Measurements from ENCODE around the gene PPM1H. TPM values are rescaled to one million over a fixed set of nuclear protein-coding genes. Genes with fewer than 3 reads are reported as not detected.

The PPM1H gene
- total and polyA plus RNA-seq, 10 of the 15 experiments (the other 5 are each of a cell fraction or from before 2014, with no cell fraction given): 0.11 to 0.83 (median 0.49) TPM

- TF ChIP-seq STAT3 (IDR thresholded peaks at IDR 0.05; ENCODE audit: low read depth, low read length) (no peak), ZBTB4 (CRISPR knock-in tag; IDR thresholded peaks at IDR 0.05) (no peak), CBFB (IDR thresholded peaks at IDR 0.05; ENCODE audit: low read depth) (no peak), NR2F1 (conservative IDR thresholded peaks at IDR 0.05) (no peak)
- TF ChIP-seq, protein P1, sequence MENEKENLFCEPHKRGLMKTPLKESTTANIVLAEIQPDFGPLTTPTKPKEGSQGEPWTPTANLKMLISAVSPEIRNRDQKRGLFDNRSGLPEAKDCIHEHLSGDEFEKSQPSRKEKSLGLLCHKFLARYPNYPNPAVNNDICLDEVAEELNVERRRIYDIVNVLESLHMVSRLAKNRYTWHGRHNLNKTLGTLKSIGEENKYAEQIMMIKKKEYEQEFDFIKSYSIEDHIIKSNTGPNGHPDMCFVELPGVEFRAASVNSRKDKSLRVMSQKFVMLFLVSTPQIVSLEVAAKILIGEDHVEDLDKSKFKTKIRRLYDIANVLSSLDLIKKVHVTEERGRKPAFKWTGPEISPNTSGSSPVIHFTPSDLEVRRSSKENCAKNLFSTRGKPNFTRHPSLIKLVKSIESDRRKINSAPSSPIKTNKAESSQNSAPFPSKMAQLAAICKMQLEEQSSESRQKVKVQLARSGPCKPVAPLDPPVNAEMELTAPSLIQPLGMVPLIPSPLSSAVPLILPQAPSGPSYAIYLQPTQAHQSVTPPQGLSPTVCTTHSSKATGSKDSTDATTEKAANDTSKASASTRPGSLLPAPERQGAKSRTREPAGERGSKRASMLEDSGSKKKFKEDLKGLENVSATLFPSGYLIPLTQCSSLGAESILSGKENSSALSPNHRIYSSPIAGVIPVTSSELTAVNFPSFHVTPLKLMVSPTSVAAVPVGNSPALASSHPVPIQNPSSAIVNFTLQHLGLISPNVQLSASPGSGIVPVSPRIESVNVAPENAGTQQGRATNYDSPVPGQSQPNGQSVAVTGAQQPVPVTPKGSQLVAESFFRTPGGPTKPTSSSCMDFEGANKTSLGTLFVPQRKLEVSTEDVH (IDR thresholded peaks at IDR 0.05; ENCODE audit: low read depth, partially characterized antibody): no peak
Observed at GRCh38 chr12:62919838-62920237, 15.1 kb downstream of the PPM1H start (continued).

DNA sequence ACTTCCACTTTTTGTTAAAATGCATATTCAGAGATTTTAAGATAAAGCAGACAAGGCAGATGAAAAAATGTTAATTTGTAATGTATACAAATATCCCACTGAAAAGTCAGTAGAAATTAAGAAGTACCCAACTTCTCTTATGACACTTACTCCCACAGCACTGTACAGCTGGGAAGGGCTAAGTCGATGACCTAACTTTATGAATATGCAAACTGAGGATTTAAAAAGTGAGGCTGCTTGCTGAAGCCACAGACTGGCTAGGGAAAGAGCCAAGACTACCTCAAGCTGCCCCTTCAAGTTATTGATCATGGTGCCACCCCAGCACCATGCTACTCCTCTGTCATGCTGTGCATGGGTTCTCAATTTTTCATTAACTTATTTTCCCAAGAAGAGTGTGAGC lies 17.0 kb downstream of the PPM1H start:
- Histone ChIP-seq H3K4me2 (ENCODE audit: control insufficient read depth, insufficient read depth) (no peak overlapping the region), H3K9ac (ENCODE audit: control insufficient read depth, insufficient read depth, low read length) (no peak overlapping the region), H3K4me1 (ENCODE audit: control insufficient read depth, insufficient read depth, low read length) (no peaks in the 10 kb centered on the region), H3K27ac (ENCODE audit: control insufficient read depth, insufficient read depth) (no peak overlapping the region), H3K27me3 (replicated peaks in 1 of 2; ENCODE audit: control insufficient read depth in 2 of 2, insufficient read depth in 2 of 2, low read length in 1 of 2) (no peaks in the 10 kb centered on the region), H3K4me3 (no peak overlapping the region), H3K9me3 (replicated peaks; ENCODE audit: control insufficient read depth, insufficient read depth, low read length) (no peaks in the 10 kb centered on the region), H4K20me1 (ENCODE audit: control insufficient read depth, insufficient read depth) (no peaks in the 10 kb centered on the region), H2AFZ (ENCODE audit: control insufficient read depth, low read depth, low read length) (no peak overlapping the region), H3K36me3 (ENCODE audit: control insufficient read depth in 2 of 2, insufficient read depth in 2 of 2, low read length in 1 of 2) (no peaks in the 10 kb centered on the region), H3K79me2 (ENCODE audit: control insufficient read depth, insufficient read depth, low read length) (no peaks in the 10 kb centered on the region)
- no peak for ATAC-seq
- intact Hi-C loops (cut with micrococcal nuclease; ENCODE audit: unreplicated experiment): no loop called here
- WGBS (ENCODE audit: insufficient coverage, insufficient replicate concordance, low lambda C conversion rate, missing lambda C conversion rate): 0% methylated on average over 1 of the region's 1 CpG
- no peak for DNase-seq (ENCODE audit: low read depth, low spot score)
- BruUV-seq (replicated peaks): no TSS peak
- FAIRE-seq: peak; percentile 64
- in situ Hi-C loops (cut with MboI): no loop called here
- TF ChIP-seq MAX (IDR thresholded peaks at IDR 0.05; ENCODE audit: low read depth, low read length) (no peak), ZSCAN29 (IDR thresholded peaks at IDR 0.05) (no peak)
- TF ChIP-seq, protein P2, sequence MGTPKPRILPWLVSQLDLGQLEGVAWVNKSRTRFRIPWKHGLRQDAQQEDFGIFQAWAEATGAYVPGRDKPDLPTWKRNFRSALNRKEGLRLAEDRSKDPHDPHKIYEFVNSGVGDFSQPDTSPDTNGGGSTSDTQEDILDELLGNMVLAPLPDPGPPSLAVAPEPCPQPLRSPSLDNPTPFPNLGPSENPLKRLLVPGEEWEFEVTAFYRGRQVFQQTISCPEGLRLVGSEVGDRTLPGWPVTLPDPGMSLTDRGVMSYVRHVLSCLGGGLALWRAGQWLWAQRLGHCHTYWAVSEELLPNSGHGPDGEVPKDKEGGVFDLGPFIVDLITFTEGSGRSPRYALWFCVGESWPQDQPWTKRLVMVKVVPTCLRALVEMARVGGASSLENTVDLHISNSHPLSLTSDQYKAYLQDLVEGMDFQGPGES (IDR thresholded peaks at IDR 0.05): no peak
- CTCF ChIA-PET: no interaction called here
- POLR2A ChIA-PET: no interaction called here
- RAD21 ChIA-PET (ENCODE audit: unreplicated experiment): no interaction called here
- SMC1A ChIA-PET (ENCODE audit: uncharacterized antibody, unreplicated experiment): interaction anchor here (2.1 kb wide), 1 partner anchor 12 kb away, joined by 5 read pairs; no protein-coding TSS in a partner anchor

Measured in GM12878 (cell line).